Activated T-cell treated with anti-CD3 and anti-CD28 coated beads for 24 hours (primary cell): ENCODE measurements around the gene CLEC16A.
A peak's percentile ranks its signal among the peaks of the same experiment; 100 is the strongest.

ENCODE experiments used
- DNase-seq: peaks from one replicate; pipeline ENCODE4 v3.0.0-alpha.2; 2020; ENCODE audit warnings: low read depth

Gene CLEC16A

GRCh38 chr16:11045846-11046245, 101.5 kb downstream of the CLEC16A start:
- no peak for DNase-seq

GRCh38 chr16:11046382-11046931, 102.1 kb downstream of the CLEC16A start:
- DNase-seq, result no peak

GRCh38 chr16:11047057-11047456, 102.7 kb downstream of the CLEC16A start:
- DNase-seq, result no peak

GRCh38 chr16:11047939-11048800, 103.8 kb downstream of the CLEC16A start:
- DNase-seq, result no peak

GRCh38 chr16:11049396-11050059, 105.2 kb downstream of the CLEC16A start:
- no peak for DNase-seq

GRCh38 chr16:11050536-11050935, 106.2 kb downstream of the CLEC16A start:
- DNase-seq, result no peak

GRCh38 chr16:11050944-11051343, 106.6 kb downstream of the CLEC16A start:
- DNase-seq, result no peak

- DNase-seq, result no peak
Measured at GRCh38 chr16:11051430-11051829, 107.1 kb downstream of the CLEC16A start.

- peak; percentile 59 for DNase-seq
Measured at GRCh38 chr16:11051879-11052808, 107.8 kb downstream of the CLEC16A start.

- no peak for DNase-seq
Measured at GRCh38 chr16:11053916-11054460, 109.6 kb downstream of the CLEC16A start.

GRCh38 chr16:11056090-11056992, 112.0 kb downstream of the CLEC16A start:
- DNase-seq, result no peak

- DNase-seq, result no peak
Measured at GRCh38 chr16:11056993-11057649, 112.8 kb downstream of the CLEC16A start.

GRCh38 chr16:11057711-11058345, 113.5 kb downstream of the CLEC16A start:
- DNase-seq, result no peak

- DNase-seq, result no peak
Measured at GRCh38 chr16:11058832-11059231, 114.5 kb downstream of the CLEC16A start.

GRCh38 chr16:11059588-11059987, 115.2 kb downstream of the CLEC16A start:
- DNase-seq, result no peak

- DNase-seq, result no peak
Measured at GRCh38 chr16:11060364-11060763, 116.0 kb downstream of the CLEC16A start.

- DNase-seq, result no peak
Measured at GRCh38 chr16:11060842-11061241, 116.5 kb downstream of the CLEC16A start.

- DNase-seq, result no peak
Measured at GRCh38 chr16:11061629-11062270, 117.4 kb downstream of the CLEC16A start.
